ENCODE measurements around the gene CAMK2A.

GRCh38 chr5:150180241-150181026 is 109.1 kb downstream of the CAMK2A start:
- TF ChIP-seq CTCF (conservative IDR thresholded peaks at IDR 0.05; ENCODE audit: low read length) (no peak), EZH2phosphoT487 (IDR thresholded peaks at IDR 0.05; ENCODE audit: borderline replicate concordance, low read depth, low read length) (no peak)
